ENCODE measurements around the gene MRPS33.

MRPS33 gene

GRCh38 chr7:141028767-141029166 lies 14.0 kb upstream of the MRPS33 start:
- H3K27me3 ChIP-seq (ENCODE audit: insufficient read depth, low read length, poor library complexity, severe bottlenecking): no peaks in the 10 kb centered on the region
- H3K9ac ChIP-seq (ENCODE audit: low read depth, low read length, poor library complexity, severe bottlenecking): no peak overlapping the region
- H3K79me2 ChIP-seq (ENCODE audit: insufficient read depth, low read length): no peaks in the 10 kb centered on the region
- H3K4me1 ChIP-seq (ENCODE audit: insufficient read depth, low read length, poor library complexity, severe bottlenecking): no peaks in the 10 kb centered on the region
- 0 out of 2 replicates have a peak, but pooled peaks cover 4% of the 10 kb centered on the region for H3K9me2 ChIP-seq (replicated peaks; ENCODE audit: low read depth, low read length)
- H2AFZ ChIP-seq (ENCODE audit: low read length): no peak overlapping the region
- no peaks in the 10 kb centered on the region for H3K36me3 ChIP-seq (ENCODE audit: insufficient read depth, low read length)
- no peaks in the 10 kb centered on the region for H3F3A ChIP-seq (ENCODE audit: low read depth)
- no peak overlapping the region for H3K4me3 ChIP-seq (ENCODE audit: low read length, poor library complexity, severe bottlenecking)
- no peaks in the 10 kb centered on the region for H3K9me3 ChIP-seq (ENCODE audit: insufficient read depth, low read depth, low read length)
- no peak for TF ChIP-seq EZH2phosphoT487 (IDR thresholded peaks at IDR 0.05; ENCODE audit: borderline replicate concordance)
- TF ChIP-seq CTCF (conservative IDR thresholded peaks at IDR 0.05; ENCODE audit: low read length): no peak
- no peak overlapping the region for H3K4me2 ChIP-seq (ENCODE audit: low read depth, low read length, poor library complexity, severe bottlenecking)
- H4K20me1 ChIP-seq (ENCODE audit: insufficient read depth, low read length, poor library complexity, severe bottlenecking): no peaks in the 10 kb centered on the region

GRCh38 chr7:141027043-141027442 lies 12.3 kb upstream of the MRPS33 start:
- Histone ChIP-seq H3F3A (ENCODE audit: low read depth) (no peaks in the 10 kb centered on the region), H3K4me3 (ENCODE audit: low read length, poor library complexity, severe bottlenecking) (no peak overlapping the region), H3K9ac (ENCODE audit: low read depth, low read length, poor library complexity, severe bottlenecking) (no peak overlapping the region), H4K20me1 (ENCODE audit: insufficient read depth, low read length, poor library complexity, severe bottlenecking) (no peaks in the 10 kb centered on the region), H3K9me3 (ENCODE audit: insufficient read depth, low read depth, low read length) (no peaks in the 10 kb centered on the region), H3K4me1 (ENCODE audit: insufficient read depth, low read length, poor library complexity, severe bottlenecking) (no peaks in the 10 kb centered on the region), H3K9me2 (replicated peaks; ENCODE audit: low read depth, low read length) (0 out of 2 replicates have a peak, but pooled peaks cover 4% of the 10 kb centered on the region), H2AFZ (ENCODE audit: low read length) (no peak overlapping the region), H3K4me2 (ENCODE audit: low read depth, low read length, poor library complexity, severe bottlenecking) (no peak overlapping the region), H3K27me3 (ENCODE audit: insufficient read depth, low read length, poor library complexity, severe bottlenecking) (no peaks in the 10 kb centered on the region), H3K36me3 (ENCODE audit: insufficient read depth, low read length) (no peaks in the 10 kb centered on the region), H3K79me2 (ENCODE audit: insufficient read depth, low read length) (no peaks in the 10 kb centered on the region)
- TF ChIP-seq CTCF (conservative IDR thresholded peaks at IDR 0.05; ENCODE audit: low read length): no peak
- no peak for TF ChIP-seq EZH2phosphoT487 (IDR thresholded peaks at IDR 0.05; ENCODE audit: borderline replicate concordance)

DNA sequence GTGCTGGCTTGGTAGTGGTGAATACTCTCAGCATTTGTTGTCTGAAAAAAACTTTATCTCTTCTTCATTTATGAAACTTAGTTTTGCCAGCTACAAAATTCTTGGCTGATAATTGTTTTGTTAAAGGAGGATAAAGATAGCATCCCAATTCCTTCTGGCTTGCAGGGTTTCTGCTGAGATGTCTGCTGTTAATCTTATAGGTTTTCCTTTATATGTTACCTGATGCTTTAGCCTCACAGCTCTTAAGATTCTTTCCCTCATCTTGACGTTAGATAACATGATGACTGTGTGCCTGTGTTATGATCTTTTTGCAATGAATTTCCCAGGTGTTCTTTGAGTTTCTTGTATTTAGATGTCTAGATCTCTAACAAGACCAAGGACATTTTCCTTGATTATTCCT lies 9.9 kb upstream of the MRPS33 start:
- no peak overlapping the region for H3K9ac ChIP-seq (ENCODE audit: low read depth, low read length, poor library complexity, severe bottlenecking)
- H3K4me1 ChIP-seq (ENCODE audit: insufficient read depth, low read length, poor library complexity, severe bottlenecking): no peaks in the 10 kb centered on the region
- H3K79me2 ChIP-seq (ENCODE audit: insufficient read depth, low read length): no peaks in the 10 kb centered on the region
- H3K9me2 ChIP-seq (replicated peaks; ENCODE audit: low read depth, low read length): no peaks in the 10 kb centered on the region
- no peaks in the 10 kb centered on the region for H3K36me3 ChIP-seq (ENCODE audit: insufficient read depth, low read length)
- H3F3A ChIP-seq (ENCODE audit: low read depth): no peaks in the 10 kb centered on the region
- no peaks in the 10 kb centered on the region for H3K9me3 ChIP-seq (ENCODE audit: insufficient read depth, low read depth, low read length)
- peaks cover 1% of the 10 kb centered on the region for H3K27me3 ChIP-seq (ENCODE audit: insufficient read depth, low read length, poor library complexity, severe bottlenecking)
- H3K4me2 ChIP-seq (ENCODE audit: low read depth, low read length, poor library complexity, severe bottlenecking): no peak overlapping the region
- no peak overlapping the region for H2AFZ ChIP-seq (ENCODE audit: low read length)
- H3K4me3 ChIP-seq (ENCODE audit: low read length, poor library complexity, severe bottlenecking): no peak overlapping the region
- TF ChIP-seq CTCF (conservative IDR thresholded peaks at IDR 0.05; ENCODE audit: low read length) (no peak), EZH2phosphoT487 (IDR thresholded peaks at IDR 0.05; ENCODE audit: borderline replicate concordance) (no peak)
- no peaks in the 10 kb centered on the region for H4K20me1 ChIP-seq (ENCODE audit: insufficient read depth, low read length, poor library complexity, severe bottlenecking)
